H1 (cell line): ENCODE results near the gene TSSC4. TPM values are rescaled to one million over a fixed set of nuclear protein-coding genes. Genes with fewer than 3 reads are reported as not detected.
A peak's percentile ranks its signal among the peaks of the same experiment; 100 is the strongest.

ENCODE experiments used
- CTCF ChIA-PET: fragments of 300-600 bp; sonication (Branson Sonifier 250); formaldehyde crosslinking; loops from one replicate; lab custom pipeline; 2021; ENCODE audit not compliant: partially characterized antibody; lab: Charles Lee
- POLR2A ChIA-PET: fragments of 300-600 bp; sonication (Branson Sonifier 250); formaldehyde crosslinking; loops from one replicate; lab custom pipeline; 2021; ENCODE audit warnings: inconsistent platforms; ENCODE audit not compliant: partially characterized antibody; lab: Charles Lee
- DNase-seq, 2 experiments: peaks; one replicate each; pipeline versions ENCODE4 v3.0.0 to v3.0.0-alpha.2; 2010 to 2022; ENCODE audit warnings: low spot score in 2 of 2, low read depth in 1 of 2, mixed read lengths in 1 of 2
- FAIRE-seq: peaks from 2 replicates; lab custom pipeline; 2011; peaks lifted over from hg19 to GRCh38; lab: Jason Lieb, UNC
- H2AFZ ChIP-seq: 2 replicates; pipeline ENCODE4 v1.8.1; 2012; ENCODE audit warnings: low read length, inconsistent platforms
- H2AK5ac ChIP-seq: 2 replicates; pipeline ENCODE4 v1.6.1; 2013; ENCODE audit warnings: low read depth, low read length
- H2BK120ac ChIP-seq: replicated peaks from 2 replicates; pipeline ENCODE3; 2013; ENCODE audit warnings: low read depth, low read length, inconsistent platforms
- H2BK12ac ChIP-seq: 2 replicates; pipeline ENCODE4 v1.6.1; 2013; ENCODE audit warnings: low read depth, low read length
- H2BK15ac ChIP-seq: 2 replicates; pipeline ENCODE4 v1.6.1; 2013; ENCODE audit warnings: low read length
- H2BK20ac ChIP-seq: 2 replicates; pipeline ENCODE4 v1.6.1; 2013; ENCODE audit warnings: low read length
- H2BK5ac ChIP-seq: 2 replicates; pipeline ENCODE4 v1.6.1; 2013; ENCODE audit warnings: low read depth, low read length
- H3K14ac ChIP-seq: 2 replicates; pipeline ENCODE4 v1.6.1; 2013; ENCODE audit warnings: inconsistent platforms; ENCODE audit not compliant: insufficient read length
- H3K18ac ChIP-seq: 2 replicates; pipeline ENCODE4 v1.6.1; 2013; ENCODE audit warnings: low read length; ENCODE audit errors: extremely low read depth
- H3K23ac ChIP-seq: 2 replicates; pipeline ENCODE4 v1.6.1; 2013; ENCODE audit warnings: inconsistent platforms; ENCODE audit not compliant: insufficient read length
- H3K23me2 ChIP-seq: 2 replicates; pipeline ENCODE4 v1.6.1; 2013; ENCODE audit warnings: low read depth, low read length
- H3K27ac ChIP-seq: 2 replicates; pipeline ENCODE4 v1.6.1; 2011; ENCODE audit warnings: low read depth, low read length, inconsistent platforms
- H3K27me3 ChIP-seq, 4 experiments: replicated peaks in 1 of 4; 1 replicate in 1 of 4; 2 replicates in 3 of 4; pipeline versions ENCODE4 v1.6.1 to v1.8.1; 2011 to 2013; ENCODE audit warnings: low read length in 3 of 4, mild to moderate bottlenecking in 3 of 4, inconsistent platforms in 2 of 4, mixed read lengths in 2 of 4, moderate library complexity in 1 of 4; ENCODE audit not compliant: control insufficient read depth in 3 of 4, insufficient read depth in 3 of 4; ENCODE audit errors: extremely low read depth in 1 of 4
- H3K36me3 ChIP-seq, 4 experiments: 2 replicates each; pipeline versions ENCODE4 v1.6.1 to v1.8.1; 2011 to 2013; ENCODE audit warnings: mild to moderate bottlenecking in 4 of 4, low read length in 3 of 4, moderate library complexity in 2 of 4, control low read depth in 1 of 4, inconsistent platforms in 1 of 4; ENCODE audit not compliant: insufficient read depth in 4 of 4, control insufficient read depth in 2 of 4
- H3K4ac ChIP-seq: replicated peaks from 2 replicates; pipeline ENCODE3; 2013; ENCODE audit warnings: low read length, low read depth, mixed read lengths, inconsistent platforms; ENCODE audit not compliant: insufficient read length
- H3K4me1 ChIP-seq, 4 experiments: replicated peaks in 1 of 4; 1 replicate in 1 of 4; 2 replicates in 3 of 4; pipeline versions ENCODE4 v1.6.1 to v1.8.1; 2011 to 2013; ENCODE audit warnings: low read length in 3 of 4, inconsistent platforms in 2 of 4, mixed read lengths in 1 of 4; ENCODE audit not compliant: insufficient read depth in 4 of 4, control insufficient read depth in 3 of 4
- H3K4me2 ChIP-seq, 2 experiments: 2 replicates each; pipeline versions ENCODE4 v1.6.1 to v1.8.1; 2011 to 2013; ENCODE audit warnings: low read depth in 2 of 2, low read length in 2 of 2, control low read depth in 1 of 2, inconsistent platforms in 1 of 2, mild to moderate bottlenecking in 1 of 2; ENCODE audit not compliant: insufficient read depth in 1 of 2
- H3K4me3 ChIP-seq, 4 experiments: fragments of 200-600, 300-600 bp in 1 of 4; sonication (generic), shearing (Covaris generic), sonication (Bioruptor Twin) in 1 of 4; 2 replicates each; pipeline versions ENCODE4 v1.5.1 to v1.8.1; 2011 to 2016; ENCODE audit warnings: low read length in 4 of 4, low read depth in 3 of 4, control low read depth in 2 of 4, inconsistent platforms in 2 of 4, mild to moderate bottlenecking in 2 of 4, mixed read lengths in 1 of 4, moderate library complexity in 1 of 4; ENCODE audit not compliant: insufficient read depth in 2 of 4; ENCODE audit errors: extremely low read depth in 1 of 4
- H3K56ac ChIP-seq: replicated peaks from 2 replicates; pipeline ENCODE3; 2013; ENCODE audit warnings: low read depth, mild to moderate bottlenecking, mixed read lengths, low read length, inconsistent platforms; ENCODE audit not compliant: insufficient read length
- H3K79me1 ChIP-seq: 2 replicates; pipeline ENCODE4 v1.6.1; 2013; ENCODE audit warnings: low read depth, low read length, control low read depth
- H3K79me2 ChIP-seq, 2 experiments: 2 replicates each; pipeline versions ENCODE4 v1.6.1 to v1.8.1; 2012 to 2013; ENCODE audit warnings: low read length in 2 of 2, mild to moderate bottlenecking in 2 of 2, inconsistent platforms in 1 of 2; ENCODE audit not compliant: insufficient read depth in 2 of 2, control insufficient read depth in 1 of 2
- H3K9ac ChIP-seq, 4 experiments: replicated peaks in 1 of 4; 1 replicate in 1 of 4; 2 replicates in 3 of 4; pipeline versions ENCODE4 v1.6.1 to v1.8.1; 2011 to 2013; ENCODE audit warnings: low read depth in 3 of 4, low read length in 3 of 4, control low read depth in 2 of 4, mild to moderate bottlenecking in 2 of 4, moderate library complexity in 2 of 4, inconsistent platforms in 1 of 4; ENCODE audit errors: extremely low read depth in 1 of 4
- H3K9me3 ChIP-seq, 2 experiments: 2 replicates each; pipeline versions ENCODE4 v1.6.1 to v1.8.1; 2012 to 2013; ENCODE audit warnings: mild to moderate bottlenecking in 2 of 2, moderate library complexity in 2 of 2, control low read depth in 1 of 2, inconsistent platforms in 1 of 2, low read depth in 1 of 2, low read length in 1 of 2, mixed read lengths in 1 of 2; ENCODE audit not compliant: insufficient read depth in 2 of 2
- H4K20me1 ChIP-seq, 2 experiments: replicated peaks in 1 of 2; 2 replicates each; pipeline versions ENCODE3 to v1.8.1; 2011 to 2013; ENCODE audit warnings: inconsistent platforms in 2 of 2, low read length in 2 of 2, mild to moderate bottlenecking in 1 of 2; ENCODE audit not compliant: insufficient read depth in 2 of 2, control insufficient read depth in 1 of 2
- H4K5ac ChIP-seq: 2 replicates; pipeline ENCODE4 v1.6.1; 2013; ENCODE audit warnings: low read length, low read depth, mixed read lengths, inconsistent platforms; ENCODE audit not compliant: insufficient read length
- H4K8ac ChIP-seq: 2 replicates; pipeline ENCODE4 v1.8.0; 2013; ENCODE audit warnings: mild to moderate bottlenecking, moderate library complexity, low read length, inconsistent platforms; ENCODE audit not compliant: insufficient read depth; ENCODE audit errors: extremely low read depth
- H4K91ac ChIP-seq: replicated peaks from 2 replicates; pipeline ENCODE3; 2013; ENCODE audit warnings: low read length, mixed read lengths, inconsistent platforms; ENCODE audit not compliant: insufficient read length
- EGR1 ChIP-seq: IDR thresholded peaks from 2 replicates; pipeline ENCODE4 v1.6.1; 2011; ENCODE audit warnings: low read depth, low read length, borderline replicate concordance
- GTF2F1 ChIP-seq: IDR thresholded peaks from 2 replicates; pipeline ENCODE4 v1.6.1; 2012; ENCODE audit warnings: low read depth, low read length, improper control_type of control experiment, borderline replicate concordance
- KDM1A ChIP-seq: fragments of 200-600, 300-600 bp; sonication (generic); IDR thresholded peaks from 2 replicates; pipeline ENCODE4 v1.7.1; 2016; ENCODE audit warnings: mild to moderate bottlenecking, low read length, borderline replicate concordance
- NRF1 ChIP-seq: IDR thresholded peaks from 2 replicates; pipeline ENCODE4 v1.6.1; 2011; ENCODE audit warnings: mild to moderate bottlenecking, low read depth, low read length, improper control_type of control experiment
- SAP30 ChIP-seq: fragments of 300-600 bp; sonication (generic); IDR thresholded peaks from 2 replicates; pipeline ENCODE4 v1.7.1; 2012; ENCODE audit warnings: low read length, moderate library complexity, mild to moderate bottlenecking, inconsistent platforms; ENCODE audit not compliant: insufficient read depth, insufficient replicate concordance
- USF2 ChIP-seq: IDR thresholded peaks from 2 replicates; pipeline ENCODE4 v1.6.1; 2011; ENCODE audit warnings: low read length, improper control_type of control experiment
- YY1 ChIP-seq: IDR thresholded peaks from 2 replicates; pipeline ENCODE4 v1.6.1; 2011; ENCODE audit warnings: low read depth, mild to moderate bottlenecking, low read length
- WGBS, 2 experiments: shearing (Covaris generic) in 1 of 2; methylation state at CpG; one replicate each; pipeline versions ENCODE4 v1.1.6 to v1.1.7; 2013 to 2015; ENCODE audit warnings: low lambda C conversion rate in 2 of 2, mixed read lengths in 2 of 2, inconsistent platforms in 1 of 2, low coverage in 1 of 2, missing lambda C conversion rate in 1 of 2; ENCODE audit not compliant: insufficient replicate concordance in 2 of 2, insufficient coverage in 1 of 2, insufficient read length in 1 of 2; ENCODE audit errors: extremely low coverage in 1 of 2, missing lambda C conversion rate in 1 of 2; 5-methylcytosine and 5-hydroxymethylcytosine counted together
- long read RNA-seq, 2 experiments: library from RNA in 1 of 2; library from capped mRNA in 1 of 2; stranded (forward); transcript quantifications; one replicate each; pipeline ENCODE4 v2.0.0, GENCODE V29; 2021; ENCODE audit warnings: inconsistent platforms in 1 of 2
- polyA minus RNA-seq, 3 experiments: library from RNA; depleted of rRNA, polyadenylated mRNA; stranded (reverse); fragments of >200 nt; gene quantifications; 1 replicate in 2 of 3; 2 replicates in 1 of 3; pipeline ENCODE4 v1.2.3, GENCODE V29; 2011
- polyA plus RNA-seq, 7 experiments: library from polyadenylated mRNA; depleted of rRNA in 3 of 7; stranded (reverse) in 5 of 7; unstranded in 2 of 7; fragments of >200 nt in 5 of 7; fragments of 200-250 nt in 2 of 7; gene quantifications; 1 replicate in 5 of 7; 2 replicates in 1 of 7; 4 replicates in 1 of 7; pipeline versions ENCODE4 v1.2.1 to v1.2.3, GENCODE V29; 2011 to 2013; ENCODE audit warnings: missing spikeins in 2 of 7, mixed read lengths in 2 of 7
- total RNA-seq: library from RNA; stranded (reverse); fragmentation: NEBNext Ultra II Directional; extraction: Animal tissue kit (Norgen Biotek cat#: 25700); gene quantifications from 2 replicates; pipeline ENCODE4 v1.2.1, GENCODE V29; 2021

The TSSC4 gene
- total RNA-seq = 39.3 and 44.3 TPM in 2 replicates
- polyA plus RNA-seq (2011; rRNA removed) = 34.0 and 49.6 TPM in 2 replicates
- 36.2 TPM for polyA plus RNA-seq (2011; cell fraction: cytosol; rRNA removed)
- 40.4 TPM for polyA plus RNA-seq (2011; cell fraction: nucleus; rRNA removed)
- polyA plus RNA-seq (2012, experiment 1 of 2) = 25.9 to 42.8 TPM (median 40.6 TPM) in 4 replicates
- 24.6 TPM for polyA plus RNA-seq (2012, experiment 2 of 2)
- polyA plus RNA-seq (2013, experiment 1 of 2) = 53.6 TPM
- polyA plus RNA-seq (2013, experiment 2 of 2) = 49.6 TPM
- 16.0 and 16.2 TPM in 2 replicates for polyA minus RNA-seq (2011; rRNA and poly(A)+ RNA removed)
- 19.6 TPM for polyA minus RNA-seq (2011; cell fraction: cytosol; rRNA and poly(A)+ RNA removed)
- 38.7 TPM for polyA minus RNA-seq (2011; cell fraction: nucleus; rRNA and poly(A)+ RNA removed)
- long read RNA-seq, experiment 1, transcript TSSC4-210 (2 exons, 912 nt) = major isoform, 5 of 15 reads
- long read RNA-seq, experiment 1, partial matches to known transcripts = 5 of 15 reads
- long read RNA-seq, experiment 1, other reads (novel, unspliced or antisense) = 1 of 15 reads
- long read RNA-seq, experiment 2, transcript TSSC4-201 (3 exons, 1,686 nt) = major isoform, 49 of 61 reads
- long read RNA-seq, experiment 2, partial matches to known transcripts = 6 of 61 reads
- long read RNA-seq, experiment 2, other reads (novel, unspliced or antisense) = 3 of 61 reads

GRCh38 chr11:2400069-2400761 is at the start of gene TSSC4:
Gene TSSC4 (plus strand): TSS chr11:2400750. CDS start chr11:2402634, 1,884 bp downstream.
- Histone ChIP-seq H3K4ac (peak within 1 kb of the TSS; percentile 32), H3K23me2 (peaks cover 12% of the 10 kb centered on the region), H3K14ac (no peak within 1 kb of the TSS), H3K18ac (peak within 1 kb of the TSS; percentile 78), H3K36me3 (peaks cover 4 to 32% (median 10%) of the 10 kb centered on the region in 4 experiments; a peak in 5 of 8 replicates), H2BK15ac (no peak within 1 kb of the TSS), H2BK5ac (peak within 1 kb of the TSS; percentile 71), H2BK120ac (no peak within 1 kb of the TSS), H3K56ac (peak within 1 kb of the TSS; percentile 39), H4K8ac (peak within 1 kb of the TSS; percentile 87), H3K79me1 (no peaks in the 10 kb centered on the region; the same call in 1 of the 2 replicates), H3K9ac (peak within 1 kb of the TSS; percentile 85 to 93 (median 91)), H4K20me1 (peaks cover 6 to 8% of the 10 kb centered on the region in 2 experiments), H3K27me3 (no peaks in the 10 kb centered on the region), H2BK20ac (no peak within 1 kb of the TSS), H3K4me2 (peak within 1 kb of the TSS; percentile 81 to 86), H3K9me3 (no peaks in the 10 kb centered on the region), H3K79me2 (peaks cover 0 to 14% of the 10 kb centered on the region in 2 experiments; a peak in 3 of 4 replicates), H3K27ac (peak within 1 kb of the TSS; percentile 78), H2BK12ac (no peak within 1 kb of the TSS), H2AFZ (no peak within 1 kb of the TSS), H3K4me1 (peaks cover 0 to 17% (median 6%) of the 10 kb centered on the region in 4 experiments; a peak in 5 of 7 replicates), H3K23ac (no peak within 1 kb of the TSS), H4K5ac (peak within 1 kb of the TSS; percentile 62), H4K91ac (peak within 1 kb of the TSS; percentile 82), H3K4me3 (peak within 1 kb of the TSS; percentile 86 to 98 (median 97)), H2AK5ac (0 out of 2 replicates have a peak within 1 kb of the TSS, but pooled peaks have one; percentile 49)
- FAIRE-seq (peak; percentile 84), DNase-seq (peak; percentile 100)
- POLR2A ChIA-PET = interaction anchor here (0.7 to 5.0 kb wide), 13 partner anchors 9 to 101 kb away, joined by 3 to 42 read pairs (median 4); partner anchors contain the start of gene CD81
- CTCF ChIA-PET = interaction anchor here (0.8 to 14.1 kb wide), 13 partner anchors 10 to 131 kb away, joined by 4 to 196 read pairs (median 6); no protein-coding TSS in a partner anchor
- WGBS, 2 experiments = 4% methylated on average over 58 of the region's 66 CpGs; no CpG with 5 or more reads in 1 of the 2 experiments
- TF ChIP-seq EGR1 (peak; percentile 78), USF2 (no peak), GTF2F1 (peak; percentile 84; the same call in 1 of the 2 replicates), NRF1 (peak; percentile 92), KDM1A (no peak), YY1 (peak; percentile 91), SAP30 (no peak)
